ENCODE measurements around the gene HUNK.
"Not testable (repeated sequence)": the region's sequence is repeated elsewhere in the genome, so short reads cannot be mapped to it uniquely, and the experiment has no call there.

The HUNK gene

GRCh38 chr21:31924548-31924947 is 51.7 kb downstream of the HUNK start:
- FAIRE-seq: no peak

DNA sequence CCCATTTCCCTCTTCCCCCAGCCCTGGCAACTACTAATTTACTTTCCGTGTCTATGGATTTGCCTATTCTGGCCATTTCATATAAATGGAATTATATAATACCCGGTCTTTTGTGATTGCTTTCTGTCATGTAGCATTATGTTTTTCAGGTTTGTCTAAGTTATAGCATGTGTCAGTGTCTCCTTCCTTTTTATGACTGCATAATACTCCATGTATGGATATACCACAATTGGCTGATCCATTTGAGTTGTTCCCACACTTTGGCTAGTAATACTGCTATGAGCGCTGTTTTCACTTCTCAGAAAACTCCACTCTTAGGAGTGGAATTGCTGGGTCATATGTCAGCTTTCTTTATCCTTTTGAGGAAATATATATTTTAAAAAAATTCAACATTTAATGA is 53.7 kb downstream of the HUNK start:
- no peak for FAIRE-seq

DNA sequence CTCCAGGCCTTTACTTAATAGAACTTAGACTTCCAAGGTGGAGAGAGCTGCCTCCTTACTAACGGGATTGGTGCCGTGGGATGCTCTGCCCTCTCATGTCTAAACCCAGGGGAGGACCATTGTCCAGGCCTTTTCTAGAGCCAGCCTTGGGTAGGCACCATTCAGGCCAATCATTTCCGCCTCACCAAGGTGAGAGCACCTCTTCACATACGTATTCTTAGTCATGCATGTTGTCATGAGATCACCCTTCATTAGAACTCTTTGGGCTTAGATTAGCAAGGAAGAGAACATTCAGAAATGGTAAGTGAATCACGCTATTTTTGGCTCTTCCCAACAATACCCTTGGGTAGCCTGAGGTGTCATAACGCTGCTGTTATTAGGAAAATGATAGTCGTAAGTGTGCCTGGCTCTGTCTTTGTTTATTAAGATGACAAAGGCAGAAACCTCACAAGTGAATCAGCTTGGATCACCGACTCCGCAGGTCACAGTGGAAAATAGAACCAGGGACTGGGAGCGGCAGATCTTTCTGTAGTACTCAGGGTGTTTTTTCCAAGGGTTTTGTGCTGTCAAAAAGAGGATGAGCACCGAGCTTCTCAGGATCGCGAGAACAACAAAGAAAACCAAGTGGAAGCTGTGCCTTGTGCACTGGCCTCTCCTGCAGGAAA is 55.0 kb downstream of the HUNK start:
- no peak for FAIRE-seq

DNA sequence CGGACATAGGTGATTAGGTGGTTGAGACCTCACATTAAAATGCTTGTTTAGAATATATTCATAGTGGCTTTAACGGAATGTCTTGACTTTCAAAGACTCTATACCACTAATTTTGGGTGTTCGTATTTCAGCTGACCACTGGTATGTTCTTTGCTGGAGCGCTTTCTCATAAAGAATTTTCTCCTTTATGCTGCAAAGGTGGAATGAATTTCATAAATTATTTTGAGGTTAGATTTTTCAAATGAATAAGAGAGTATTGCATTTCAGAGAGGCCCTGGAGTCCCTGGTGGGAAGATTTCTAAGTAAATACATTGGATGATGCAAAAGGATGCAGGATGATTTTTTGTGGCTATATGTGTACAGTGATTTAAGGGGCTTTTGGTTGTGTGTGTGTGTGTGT is 55.8 kb downstream of the HUNK start:
- FAIRE-seq: no peak

- no peak for FAIRE-seq
These were observed 56.7 kb downstream of the HUNK start for GRCh38 chr21:31929548-31929947.

- no peak for FAIRE-seq
These were observed 57.2 kb downstream of the HUNK start for GRCh38 chr21:31930001-31930400.

DNA sequence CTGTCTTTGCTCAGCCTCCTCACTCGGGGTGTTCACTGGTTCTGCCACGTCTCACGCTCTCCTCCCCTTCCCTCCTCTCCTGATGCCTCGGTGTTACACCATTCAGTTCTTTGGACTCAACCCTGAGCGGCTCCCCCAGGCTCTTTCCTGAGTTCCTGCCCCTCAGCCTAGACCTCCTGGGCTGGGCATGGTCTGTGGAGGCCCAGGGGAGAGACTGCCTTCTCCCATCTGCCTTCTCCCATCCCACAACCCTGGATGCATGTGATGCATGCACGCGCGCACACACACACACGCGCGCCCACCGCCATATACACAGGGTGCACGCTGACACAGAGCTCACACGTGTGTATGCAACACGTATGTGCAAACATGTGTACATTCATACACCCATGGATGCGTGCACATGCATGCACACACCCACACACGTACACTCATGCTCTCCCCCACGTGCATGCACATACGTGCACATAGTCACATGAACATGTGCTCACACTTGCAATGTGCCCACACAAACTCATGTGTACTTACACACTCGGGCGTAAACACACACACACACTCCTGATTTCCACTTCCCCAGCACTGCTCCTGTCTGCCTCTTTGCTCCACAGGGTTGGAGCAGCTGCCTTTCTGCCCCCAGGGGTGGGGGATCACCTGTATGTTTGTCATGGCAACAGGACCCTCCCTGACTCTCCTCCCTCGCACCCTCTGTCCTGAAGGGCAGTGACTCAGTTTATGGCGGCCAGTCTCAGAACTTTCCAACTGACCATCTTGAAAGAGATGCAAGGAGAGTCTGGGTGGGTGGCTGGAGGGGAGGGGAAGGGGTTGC is 59.0 kb downstream of the HUNK start:
- FAIRE-seq: no peak

DNA sequence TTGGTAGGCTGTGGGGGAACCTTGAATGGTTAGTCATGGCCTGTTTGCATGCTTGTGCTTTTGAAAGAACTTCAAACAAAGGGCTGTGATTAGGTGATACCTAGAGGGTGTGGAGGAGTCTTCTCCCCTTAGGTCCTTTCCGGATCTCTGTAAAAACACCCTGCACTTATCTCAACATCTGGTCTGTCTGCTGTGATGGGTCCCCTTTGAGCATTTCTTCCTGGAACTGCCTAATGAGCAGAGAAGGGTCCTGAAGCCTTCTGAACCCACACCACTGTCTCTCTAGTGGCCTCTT is 59.6 kb downstream of the HUNK start:
- FAIRE-seq: no peak

GRCh38 chr21:31937303-31937702 is 64.5 kb downstream of the HUNK start:
- FAIRE-seq: no peak

DNA sequence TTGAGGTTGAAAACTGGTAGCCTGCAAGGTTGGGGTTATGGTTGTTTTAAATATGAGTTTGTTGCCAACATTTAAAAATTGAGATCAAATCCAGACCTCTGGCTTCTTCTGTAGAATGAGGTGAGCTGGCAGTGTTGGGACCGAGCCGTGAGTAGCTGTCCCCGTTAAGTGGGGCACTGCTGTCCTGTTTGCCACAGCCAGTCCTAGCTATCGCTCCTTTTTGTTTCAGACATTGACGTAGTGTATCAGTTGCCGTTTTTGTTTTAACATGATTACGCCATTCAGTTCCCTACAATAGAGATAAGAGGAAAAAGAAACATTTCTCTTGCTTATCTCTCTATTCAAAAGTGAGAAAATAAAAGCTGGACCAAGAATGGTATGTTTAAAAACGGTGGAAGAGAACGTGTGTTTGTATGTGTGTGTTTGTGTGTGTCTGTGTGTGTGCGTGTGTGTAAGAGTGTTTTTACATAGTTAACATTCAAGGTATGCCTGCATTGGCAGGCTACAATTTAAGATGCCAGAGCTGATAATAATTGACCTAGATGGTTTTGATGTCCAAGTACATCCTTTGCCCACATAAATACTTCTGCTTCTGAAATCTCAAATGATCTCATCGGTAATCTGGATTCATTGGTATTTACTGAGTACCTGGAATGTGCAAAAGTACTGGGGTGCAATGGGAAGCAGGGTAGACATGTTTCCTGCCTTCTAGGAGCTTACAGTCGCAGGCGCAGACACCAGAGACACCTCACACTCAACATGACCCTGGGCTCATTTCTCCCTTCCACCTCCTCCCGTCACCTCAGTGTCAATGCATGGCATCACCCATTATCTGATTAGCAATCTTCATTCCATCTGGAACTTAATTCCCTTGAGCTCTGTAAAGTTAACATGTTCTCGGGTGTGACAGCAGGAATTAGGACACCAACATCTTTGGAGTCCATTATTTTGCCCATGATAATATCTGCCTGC is 65.8 kb downstream of the HUNK start:
- no peak for FAIRE-seq

GRCh38 chr21:31941694-31942093 is 68.9 kb downstream of the HUNK start:
- FAIRE-seq: no peak

DNA sequence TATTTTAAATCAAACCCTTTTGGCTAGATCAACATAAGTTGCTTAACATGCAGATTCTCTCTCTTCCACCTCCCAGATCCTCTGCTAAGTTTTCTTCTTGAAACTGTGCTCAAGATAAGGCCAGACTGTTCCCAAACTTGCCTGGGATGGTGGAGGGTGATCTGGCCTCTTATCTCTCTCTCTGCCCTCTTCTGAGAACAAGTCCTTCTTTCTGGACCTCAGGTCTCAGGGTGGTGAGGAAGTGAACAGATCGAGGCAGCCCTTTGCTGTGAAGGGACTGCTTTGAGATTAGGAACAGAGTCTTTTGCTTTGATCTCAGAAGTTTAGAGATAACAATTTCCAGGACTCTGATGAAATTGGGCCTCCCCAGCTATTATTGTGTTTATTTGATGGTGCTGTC is 70.7 kb downstream of the HUNK start:
- no peak for FAIRE-seq

GRCh38 chr21:31945141-31945540 is 72.3 kb downstream of the HUNK start:
- no peak for FAIRE-seq

GRCh38 chr21:31945546-31945945 is 72.7 kb downstream of the HUNK start:
- FAIRE-seq: no peak

GRCh38 chr21:31946231-31946630 is 73.4 kb downstream of the HUNK start:
- no peak for FAIRE-seq

DNA sequence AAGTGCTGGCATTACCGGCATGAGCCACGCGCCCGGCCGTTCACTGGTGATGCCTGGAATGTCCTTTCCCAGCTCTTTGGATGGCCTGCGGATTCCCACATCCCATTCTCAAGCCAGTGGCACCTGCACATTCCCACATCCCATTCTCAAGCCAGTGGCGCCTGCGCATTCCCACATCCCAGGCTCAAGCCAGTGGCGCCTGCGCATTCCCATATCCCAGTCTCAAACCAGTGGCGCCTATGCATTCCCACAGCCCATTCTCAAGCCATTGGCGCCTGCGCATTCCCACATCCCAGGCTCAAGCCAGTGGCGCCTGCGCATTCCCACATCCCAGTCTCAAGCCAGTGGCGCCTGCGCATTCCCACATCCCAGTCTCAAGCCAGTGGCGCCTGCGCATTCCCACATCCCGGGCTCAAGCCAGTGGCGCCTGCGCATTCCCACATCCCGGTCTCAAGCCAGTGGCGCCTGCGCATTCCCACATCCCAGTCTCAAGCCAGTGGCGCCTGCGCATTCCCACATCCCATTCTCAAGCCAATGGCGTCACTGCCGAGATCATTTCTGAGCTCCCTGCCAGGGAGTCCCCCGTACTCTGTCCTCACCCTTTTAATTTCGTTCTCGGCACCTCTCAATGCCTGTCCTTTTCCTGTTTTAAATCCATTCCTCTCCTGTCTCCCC is 74.2 kb downstream of the HUNK start:
- FAIRE-seq: not testable (repeated sequence)

DNA sequence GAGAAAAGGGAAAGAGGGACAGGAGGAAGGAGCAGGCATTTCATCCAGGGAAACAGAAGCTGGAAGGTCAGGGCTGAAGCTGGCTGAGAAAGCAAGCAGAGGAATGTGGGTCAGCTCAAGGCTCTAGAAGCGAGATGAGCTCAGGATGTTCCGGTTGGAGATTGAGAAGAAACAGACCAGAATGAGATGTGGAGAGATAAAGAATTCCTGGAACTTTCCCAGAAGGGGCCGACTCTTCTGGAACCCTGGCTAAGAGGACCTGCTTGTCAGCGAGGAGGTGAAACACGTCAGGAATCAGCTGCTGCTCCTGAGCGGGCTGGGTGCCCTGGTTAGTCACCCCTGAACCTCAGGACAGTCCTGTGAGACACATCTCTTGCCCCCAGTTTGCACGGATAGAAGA is 75.9 kb downstream of the HUNK start:
- FAIRE-seq: no peak

DNA sequence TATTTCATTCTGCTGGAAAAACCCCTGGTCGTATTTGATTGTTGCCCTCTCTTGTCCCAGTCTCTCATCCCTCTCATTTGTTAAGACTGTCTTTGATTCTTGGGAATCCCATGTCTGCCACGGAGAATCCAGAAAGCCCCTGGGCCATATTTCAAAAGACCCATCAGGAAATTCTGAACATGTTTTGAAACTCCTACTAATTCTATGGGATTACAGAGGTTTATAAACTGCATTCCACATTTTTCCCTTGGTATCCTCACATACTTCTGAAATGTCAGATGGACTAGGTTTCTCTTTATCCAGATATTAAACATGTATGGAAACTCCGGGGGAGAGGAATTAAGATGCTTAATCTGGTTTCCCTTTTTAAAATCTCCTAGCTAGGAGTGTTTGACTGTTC is 80.0 kb downstream of the HUNK start:
- FAIRE-seq: no peak

- FAIRE-seq: no peak
These were observed 84.8 kb downstream of the HUNK start for GRCh38 chr21:31957631-31958030.

DNA sequence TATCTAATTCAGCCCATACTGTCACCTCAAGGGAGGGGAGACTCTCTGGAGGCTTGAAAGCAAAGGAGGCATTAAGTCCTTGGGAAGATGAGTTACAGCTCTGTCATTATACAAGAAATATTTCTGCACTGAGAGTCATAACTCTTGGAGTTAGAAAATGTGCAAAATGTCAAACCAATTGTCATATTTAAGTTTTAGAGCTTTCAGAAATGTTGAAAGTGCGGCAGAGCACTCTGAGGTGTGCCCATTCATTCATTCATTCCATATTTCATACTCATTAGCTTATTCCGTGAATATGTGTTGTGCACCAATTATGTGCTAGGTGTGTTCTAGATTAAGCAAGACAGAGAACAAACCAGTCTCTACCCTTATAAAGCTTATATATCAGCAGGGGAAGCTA is 87.1 kb downstream of the HUNK start:
- FAIRE-seq: no peak

DNA sequence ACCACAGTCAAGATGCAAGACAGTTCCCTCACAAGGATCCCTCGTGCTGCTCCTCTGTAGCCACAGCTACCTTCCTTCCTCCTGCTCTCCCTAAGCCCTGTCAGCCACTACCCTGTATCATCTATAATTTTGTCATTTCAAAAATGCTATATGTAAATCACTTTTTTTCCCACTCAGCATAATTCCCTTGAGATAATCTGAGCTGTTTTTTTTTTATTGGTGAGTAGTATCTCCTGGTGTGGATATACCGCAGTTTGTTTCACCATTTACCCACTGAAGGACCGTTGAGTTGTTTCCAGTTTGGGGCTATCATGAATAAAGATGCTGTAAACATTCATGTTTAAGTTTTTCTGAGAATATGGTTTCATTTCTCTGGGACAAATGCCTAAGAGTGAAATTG is 88.2 kb downstream of the HUNK start:
- FAIRE-seq: no peak

DNA sequence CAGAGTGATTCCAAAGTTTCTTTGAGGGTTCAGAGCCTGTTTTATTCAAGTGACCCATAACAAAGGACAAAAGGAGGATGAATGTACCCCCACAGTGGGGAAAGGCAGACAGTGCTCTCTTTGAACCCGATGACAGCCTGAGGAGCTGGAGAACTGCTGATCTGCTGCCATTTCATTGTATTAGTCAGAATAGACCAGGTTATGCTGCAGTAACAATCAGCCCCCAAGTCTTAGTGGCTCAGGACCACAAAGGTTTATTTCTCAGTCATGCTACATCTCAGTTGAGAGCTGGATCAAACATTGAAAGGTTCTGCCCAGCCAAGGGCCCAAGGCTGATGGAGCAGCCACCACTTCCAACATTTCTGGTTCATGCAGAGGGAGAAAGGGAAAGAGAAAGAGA is 88.9 kb downstream of the HUNK start:
- no peak for FAIRE-seq

GRCh38 chr21:31964692-31965091 is 91.9 kb downstream of the HUNK start:
- FAIRE-seq: no peak
